Bronchial epithelial cell (primary cell): ENCODE results near the gene NPDC1. TPM values are rescaled to one million over a fixed set of nuclear protein-coding genes. Genes with fewer than 3 reads are reported as not detected.

Experiments used
- DNase-seq: peaks from one replicate; pipeline ENCODE4 v3.0.0-alpha.2; 2010; ENCODE audit warnings: low read depth
- FAIRE-seq: peaks from 2 replicates; lab custom pipeline; 2011; peaks lifted over from hg19 to GRCh38; lab: Jason Lieb, UNC
- H3K27me3 ChIP-seq: 2 replicates; pipeline ENCODE4 v1.5.1; 2011; ENCODE audit warnings: low read length; ENCODE audit not compliant: control insufficient read depth, insufficient read depth
- H3K36me3 ChIP-seq: 2 replicates; pipeline ENCODE4 v1.5.1; 2011; ENCODE audit warnings: low read length; ENCODE audit not compliant: control insufficient read depth, insufficient read depth
- H3K4me3 ChIP-seq: 2 replicates; pipeline ENCODE4 v1.5.1; 2011; ENCODE audit warnings: mild to moderate bottlenecking, low read depth, low read length, control low read depth
- total RNA-seq: library from RNA; depleted of rRNA; stranded (reverse); fragments of >200 nt; gene quantifications from 2 replicates; pipeline ENCODE4 v1.2.1, GENCODE V29; 2014
- TF ChIP-seq, protein P1 (sequence below): IDR thresholded peaks from 2 replicates; pipeline ENCODE4 v1.5.1; 2011; ENCODE audit warnings: mild to moderate bottlenecking, moderate library complexity, low read length, control low read depth, inconsistent platforms; ENCODE audit not compliant: insufficient read depth, severe bottlenecking

The NPDC1 gene
- total RNA-seq, 1 donor from 2014 or later: 5.5 TPM

DNA sequence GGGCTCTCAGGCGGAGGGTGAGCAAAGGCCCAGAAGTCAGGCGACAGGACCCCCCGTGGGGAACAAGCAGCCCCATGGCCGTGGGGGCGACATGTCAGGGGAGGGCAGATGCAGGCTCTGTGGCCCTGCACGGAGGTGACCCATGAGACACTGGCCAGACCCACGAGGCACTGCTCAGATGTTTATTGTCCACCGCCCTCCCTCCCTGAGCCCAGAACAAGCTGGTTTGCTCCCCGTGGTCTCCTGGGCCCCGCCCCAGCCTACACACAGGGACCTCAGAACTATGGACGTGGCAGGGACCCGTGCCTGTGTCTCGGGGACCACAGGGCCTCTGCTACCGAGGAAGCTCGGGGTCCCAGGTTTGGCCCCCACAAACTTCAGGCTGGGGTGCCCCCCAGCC, 16.0 kb downstream of the NPDC1 start:
- Histone ChIP-seq H3K4me3 (no peak overlapping the region), H3K36me3 (no peaks in the 10 kb centered on the region), H3K27me3 (no peaks in the 10 kb centered on the region)
- DNase-seq (no peak), FAIRE-seq (no peak)
- TF ChIP-seq, protein P1, sequence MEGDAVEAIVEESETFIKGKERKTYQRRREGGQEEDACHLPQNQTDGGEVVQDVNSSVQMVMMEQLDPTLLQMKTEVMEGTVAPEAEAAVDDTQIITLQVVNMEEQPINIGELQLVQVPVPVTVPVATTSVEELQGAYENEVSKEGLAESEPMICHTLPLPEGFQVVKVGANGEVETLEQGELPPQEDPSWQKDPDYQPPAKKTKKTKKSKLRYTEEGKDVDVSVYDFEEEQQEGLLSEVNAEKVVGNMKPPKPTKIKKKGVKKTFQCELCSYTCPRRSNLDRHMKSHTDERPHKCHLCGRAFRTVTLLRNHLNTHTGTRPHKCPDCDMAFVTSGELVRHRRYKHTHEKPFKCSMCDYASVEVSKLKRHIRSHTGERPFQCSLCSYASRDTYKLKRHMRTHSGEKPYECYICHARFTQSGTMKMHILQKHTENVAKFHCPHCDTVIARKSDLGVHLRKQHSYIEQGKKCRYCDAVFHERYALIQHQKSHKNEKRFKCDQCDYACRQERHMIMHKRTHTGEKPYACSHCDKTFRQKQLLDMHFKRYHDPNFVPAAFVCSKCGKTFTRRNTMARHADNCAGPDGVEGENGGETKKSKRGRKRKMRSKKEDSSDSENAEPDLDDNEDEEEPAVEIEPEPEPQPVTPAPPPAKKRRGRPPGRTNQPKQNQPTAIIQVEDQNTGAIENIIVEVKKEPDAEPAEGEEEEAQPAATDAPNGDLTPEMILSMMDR: no peak

DNA sequence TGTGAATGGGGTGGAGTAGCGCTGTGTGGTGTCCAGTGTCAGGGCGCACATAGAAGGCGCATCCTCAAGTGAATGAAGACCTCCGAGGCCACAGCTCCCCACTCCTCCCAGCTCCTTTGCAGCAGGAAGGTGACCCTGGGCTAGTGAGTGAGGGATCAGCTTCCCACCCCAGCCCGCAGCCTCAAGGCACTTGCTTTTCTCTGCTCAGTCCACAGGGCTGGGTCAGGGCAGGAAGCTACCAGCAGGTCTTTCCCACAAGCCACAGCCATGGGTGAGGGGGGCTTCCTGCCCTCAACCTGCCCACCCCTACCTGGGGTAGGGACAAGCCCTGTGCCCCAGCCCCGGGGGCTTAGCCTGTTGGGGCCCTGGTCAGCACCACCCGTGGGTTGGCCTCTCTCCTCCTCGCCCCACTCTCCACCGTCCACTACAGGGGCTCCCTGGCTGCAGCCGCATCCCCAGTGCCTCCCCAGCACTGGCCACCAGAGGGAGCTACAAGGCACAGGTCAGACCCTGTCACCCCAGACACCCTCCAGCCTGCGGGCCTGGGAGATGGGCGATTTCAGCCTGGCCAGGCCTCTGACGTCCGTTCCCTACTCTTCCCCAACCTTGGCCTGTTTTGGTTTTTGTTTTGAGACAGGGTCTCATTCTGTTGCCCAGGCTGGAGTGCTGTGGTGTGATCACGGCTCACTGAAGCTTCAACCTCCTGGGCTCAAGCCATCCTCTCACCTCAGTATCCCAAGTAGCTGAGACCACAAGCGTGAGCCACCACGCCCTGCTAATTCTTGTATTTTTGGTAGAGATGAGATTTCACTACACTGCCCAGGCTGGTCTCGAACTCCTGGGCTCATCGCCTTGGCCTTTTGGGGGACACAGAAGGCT, 16.7 kb downstream of the NPDC1 start:
- TF ChIP-seq, protein P1: peak; percentile 94
- Histone ChIP-seq H3K27me3 (no peaks in the 10 kb centered on the region), H3K4me3 (peak overlapping the region; percentile 40), H3K36me3 (no peaks in the 10 kb centered on the region)
- peak; percentile 23 for DNase-seq
- no peak for FAIRE-seq

DNA sequence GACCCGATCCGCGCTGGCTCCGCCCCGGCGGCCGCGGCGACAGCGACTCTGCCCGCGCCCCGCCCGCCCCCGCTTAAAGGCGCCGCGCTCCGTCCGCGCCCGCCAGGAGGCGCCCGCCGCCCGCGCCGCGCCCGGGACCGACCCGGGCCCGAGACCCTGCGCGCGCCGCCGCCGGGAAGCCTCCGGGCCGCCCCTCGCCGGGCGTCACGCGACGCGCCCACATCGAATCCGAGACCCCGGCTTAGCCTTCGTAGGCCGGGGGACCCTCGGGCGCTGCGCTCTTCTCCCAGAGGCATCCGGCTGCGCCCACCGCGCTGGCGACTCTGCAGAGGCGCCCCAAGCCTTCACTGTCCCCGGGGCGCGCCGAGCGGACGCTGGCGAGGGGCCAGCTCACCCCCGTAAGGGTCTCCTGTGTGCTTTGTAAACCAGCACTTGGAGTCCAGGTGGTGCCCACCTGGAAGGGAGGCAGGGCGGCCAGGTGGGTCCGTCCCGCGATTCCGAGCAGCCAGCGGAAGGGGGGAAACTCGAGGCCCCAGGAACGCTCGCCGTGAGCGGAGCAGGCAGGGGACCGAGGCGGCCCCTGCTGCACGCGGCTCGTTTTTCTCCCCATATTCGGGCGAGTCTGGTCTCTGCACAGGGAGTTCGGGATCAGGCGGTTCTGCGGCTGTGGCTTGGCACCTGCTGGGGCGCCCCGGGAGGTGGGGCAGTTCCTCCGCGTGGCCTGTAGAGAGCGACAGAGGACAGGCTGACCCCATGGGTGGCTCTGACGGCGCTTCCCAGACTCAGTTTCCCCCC, 17.5 kb downstream of the NPDC1 start:
- TF ChIP-seq, protein P1: peak; percentile 67
- Histone ChIP-seq H3K27me3 (no peaks in the 10 kb centered on the region), H3K36me3 (no peaks in the 10 kb centered on the region), H3K4me3 (peak overlapping the region; percentile 41)
- no peak for FAIRE-seq
- peak; percentile 12 for DNase-seq

DNA sequence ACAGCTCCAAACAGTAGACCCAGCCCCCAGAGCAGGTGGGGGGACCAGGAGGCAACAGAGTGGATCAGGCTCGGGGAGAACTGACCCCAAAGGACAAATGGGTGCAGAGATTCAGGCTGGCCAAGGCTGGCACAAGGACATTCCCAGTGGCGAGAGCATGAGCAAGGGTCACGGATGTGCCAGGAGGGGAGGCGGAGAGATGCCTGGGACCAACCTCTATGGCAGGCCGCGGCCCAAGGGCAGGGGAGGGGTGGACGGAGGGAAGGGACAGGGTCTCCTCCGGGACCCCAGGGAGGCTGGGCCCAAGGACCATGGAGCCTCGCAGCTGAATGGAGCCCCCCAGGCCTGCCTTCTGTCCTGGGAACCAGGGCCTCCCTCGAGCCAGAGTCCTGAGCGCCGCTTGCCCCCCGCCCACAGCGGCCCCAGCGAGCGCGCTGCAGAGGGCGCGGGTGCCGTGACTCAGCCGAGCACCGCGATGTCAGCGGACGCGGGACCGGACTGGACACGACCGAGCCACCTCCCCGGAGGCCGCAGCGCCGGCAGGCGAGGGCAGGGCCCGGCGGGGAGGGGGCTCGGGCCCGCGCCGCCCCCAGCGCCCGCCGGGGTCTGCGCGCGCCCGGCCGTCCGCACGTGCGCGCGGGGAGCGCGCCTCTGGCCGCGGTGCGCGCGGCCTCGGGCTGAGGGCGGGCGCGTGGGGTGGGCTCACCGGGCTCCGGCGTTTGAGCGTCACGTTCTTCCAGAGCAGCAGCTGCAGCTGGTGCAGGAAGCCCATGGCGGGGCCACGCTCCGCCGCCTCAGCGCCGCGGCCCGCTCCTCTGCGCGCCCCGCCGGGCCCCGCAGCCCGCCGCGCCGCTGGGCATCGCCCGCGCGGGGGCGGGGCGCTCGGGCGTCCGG, 18.4 kb downstream of the NPDC1 start, which contains the start of gene ABCA2:
Gene ABCA2, minus strand, starts transcription at position 869 of the 894 bp plus-strand sequence. Its CDS starts 97 bp downstream, at position 772.
- DNase-seq (no peak), FAIRE-seq (no peak)
- TF ChIP-seq, protein P1: no peak
- H3K36me3 ChIP-seq: no peaks in the 10 kb centered on the region
- H3K27me3 ChIP-seq: no peaks in the 10 kb centered on the region
- H3K4me3 ChIP-seq: peak within 1 kb of the TSS; percentile 41

DNA sequence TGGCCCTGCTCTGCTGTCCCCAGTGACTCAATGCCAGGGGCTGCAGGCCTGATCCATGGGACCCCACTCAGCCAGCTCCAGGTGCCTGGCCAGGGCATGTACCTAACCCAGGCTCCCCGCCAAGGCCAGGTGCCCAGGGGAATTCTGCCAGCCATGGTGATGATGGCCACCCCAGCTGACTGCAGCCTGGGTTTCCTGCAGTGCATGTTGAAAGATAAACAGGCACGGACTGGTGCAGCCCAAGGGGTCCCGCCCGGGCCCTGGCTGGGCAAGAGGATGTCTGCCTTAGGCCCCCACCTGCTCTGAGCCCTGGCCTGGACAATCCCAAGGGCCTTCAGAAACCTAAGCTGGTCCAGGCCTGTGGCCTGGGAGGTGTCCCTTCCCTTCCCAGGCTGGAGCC, 19.1 kb downstream of the NPDC1 start:
- DNase-seq (no peak), FAIRE-seq (no peak)
- Histone ChIP-seq H3K27me3 (no peaks in the 10 kb centered on the region), H3K36me3 (no peaks in the 10 kb centered on the region), H3K4me3 (no peak overlapping the region)
- TF ChIP-seq, protein P1: no peak
